Measurements from ENCODE around the gene NSMF. TPM values are rescaled to one million over a fixed set of nuclear protein-coding genes. Genes with fewer than 3 reads are reported as not detected.

Gene NSMF
- total and polyA plus RNA-seq, 2 experiments from 2014 or later: 73.0 to 107 TPM

DNA sequence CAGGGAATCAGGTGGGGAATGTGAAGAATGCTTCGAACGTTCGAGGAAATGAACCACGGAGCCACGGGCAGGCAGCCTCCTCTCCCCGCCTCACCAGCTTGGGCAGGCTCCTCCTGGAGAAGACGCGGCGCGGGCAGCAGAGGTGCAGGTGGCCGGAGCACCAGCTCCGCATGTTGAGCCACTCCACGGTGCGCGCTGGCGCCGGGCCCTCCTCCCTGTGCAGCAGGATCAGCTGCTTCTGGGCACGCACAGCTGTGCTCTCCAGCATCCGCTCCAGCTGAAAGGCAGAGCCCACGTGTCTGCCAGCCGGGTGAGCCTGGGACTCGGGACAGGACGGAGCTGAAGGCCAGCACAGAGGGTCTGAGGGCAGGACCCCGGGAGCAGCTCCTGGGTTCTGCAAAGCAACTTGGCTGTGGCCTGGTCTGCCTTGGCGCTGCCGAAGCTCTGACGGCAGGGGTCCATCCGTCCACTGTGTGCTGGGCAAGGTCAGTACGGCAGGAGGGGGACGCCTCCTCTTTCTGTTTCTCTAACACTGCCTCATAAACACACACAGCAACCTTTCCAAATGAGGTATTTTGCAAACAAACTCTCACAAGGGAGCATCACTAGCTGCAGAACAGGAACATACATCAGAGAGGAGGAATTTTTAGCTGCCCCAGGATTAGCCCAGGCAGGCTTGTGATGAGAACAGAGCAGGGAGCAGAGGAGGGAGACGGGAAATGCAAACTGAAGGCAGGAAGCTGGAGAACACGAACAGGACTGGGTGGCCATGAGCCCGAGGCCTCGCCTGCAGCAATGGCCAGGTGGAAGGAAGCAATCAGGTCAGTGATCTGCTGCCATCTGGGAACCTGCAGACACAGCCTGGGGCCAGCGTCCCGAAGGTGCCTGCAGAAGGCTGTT lies 20.1 kb upstream of the NSMF start:
- Histone ChIP-seq H3K27me3 (no peaks in the 10 kb centered on the region), H3K4me1 (ENCODE audit: low read depth) (no peaks in the 10 kb centered on the region), H3K27ac (no peak overlapping the region), H3K9me3 (ENCODE audit: low read depth) (no peaks in the 10 kb centered on the region), H3K36me3 (no peaks in the 10 kb centered on the region), H3K4me3 (no peak overlapping the region)
- TF ChIP-seq CTCF (IDR thresholded peaks at IDR 0.05; ENCODE audit: low read depth, low read length): no peak
- no peak for DNase-seq (ENCODE audit: low read depth in 1 of 2, low spot score in 1 of 2)

DNA sequence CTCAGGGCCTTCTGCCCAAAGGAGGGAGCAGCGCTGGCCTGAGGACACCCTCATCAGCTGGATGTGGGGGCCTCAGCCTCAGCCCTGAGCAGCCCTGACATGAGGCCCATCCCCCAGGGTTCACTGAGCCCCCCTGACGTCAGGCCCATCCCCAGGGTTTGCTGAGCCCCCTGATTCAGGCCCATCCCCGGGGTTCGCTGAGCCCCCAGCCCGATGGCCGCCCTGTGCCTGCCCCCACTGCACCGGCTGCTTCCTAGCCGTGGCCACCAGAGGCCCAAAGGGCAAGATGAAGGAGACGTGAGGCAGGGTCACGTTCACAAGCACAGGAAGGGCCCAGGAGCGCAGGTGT lies 19.5 kb upstream of the NSMF start:
- no peaks in the 10 kb centered on the region for H3K9me3 ChIP-seq (ENCODE audit: low read depth)
- TF ChIP-seq CTCF (IDR thresholded peaks at IDR 0.05; ENCODE audit: low read depth, low read length): no peak
- H3K27ac ChIP-seq: no peak overlapping the region
- no peak overlapping the region for H3K4me3 ChIP-seq
- no peaks in the 10 kb centered on the region for H3K36me3 ChIP-seq
- DNase-seq (ENCODE audit: low read depth in 1 of 2, low spot score in 1 of 2): no peak
- no peaks in the 10 kb centered on the region for H3K4me1 ChIP-seq (ENCODE audit: low read depth)
- no peaks in the 10 kb centered on the region for H3K27me3 ChIP-seq

DNA sequence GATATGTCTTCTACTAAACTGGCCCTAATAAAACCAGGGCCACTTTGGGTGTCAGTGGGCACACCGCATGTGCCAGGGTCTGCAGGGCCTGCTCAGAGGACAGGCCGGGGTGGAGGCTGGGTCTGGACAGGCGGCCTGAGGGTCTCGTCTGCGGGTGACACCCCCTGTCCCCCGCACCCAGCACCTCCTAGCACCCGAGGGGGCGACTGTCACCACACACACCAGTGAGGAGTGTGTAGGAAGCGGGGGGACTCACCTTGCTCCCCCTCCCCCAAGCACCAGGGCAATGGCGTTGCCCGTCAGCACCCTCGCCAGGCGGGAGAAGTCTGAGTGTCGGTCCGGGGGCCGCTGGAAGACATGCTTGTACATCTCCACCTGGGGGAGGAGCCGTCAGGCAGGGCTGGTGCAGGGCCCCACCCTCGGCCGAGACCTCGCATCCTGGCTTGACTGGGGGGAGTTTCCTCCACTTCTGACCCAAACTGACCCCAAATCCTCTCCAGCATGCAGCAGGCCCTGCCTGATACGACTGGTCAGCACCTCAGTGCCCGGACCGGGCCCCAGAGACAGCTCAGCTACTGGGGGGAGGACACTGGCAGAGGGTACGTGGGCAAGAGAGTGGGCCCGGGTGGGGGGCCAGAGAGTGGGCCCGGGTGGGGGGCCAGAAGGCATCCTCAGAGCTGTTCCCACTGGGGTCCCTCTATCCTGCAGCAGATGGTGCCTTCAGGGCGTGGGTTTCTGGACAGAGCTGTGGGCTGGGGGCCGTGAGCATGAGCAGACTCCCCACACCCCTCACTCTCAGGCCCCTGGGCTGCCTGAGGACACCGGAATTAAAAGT lies 18.9 kb upstream of the NSMF start:
- no peaks in the 10 kb centered on the region for H3K27me3 ChIP-seq
- no peak overlapping the region for H3K4me3 ChIP-seq
- H3K9me3 ChIP-seq (ENCODE audit: low read depth): no peaks in the 10 kb centered on the region
- TF ChIP-seq CTCF (IDR thresholded peaks at IDR 0.05; ENCODE audit: low read depth, low read length): no peak
- H3K27ac ChIP-seq: no peak overlapping the region
- no peaks in the 10 kb centered on the region for H3K4me1 ChIP-seq (ENCODE audit: low read depth)
- no peak for DNase-seq (ENCODE audit: low read depth in 1 of 2, low spot score in 1 of 2)
- no peaks in the 10 kb centered on the region for H3K36me3 ChIP-seq

GRCh38 chr9:137476856-137477255 lies 17.7 kb upstream of the NSMF start:
- Histone ChIP-seq H3K27me3 (no peaks in the 10 kb centered on the region), H3K9me3 (ENCODE audit: low read depth) (no peaks in the 10 kb centered on the region), H3K36me3 (no peaks in the 10 kb centered on the region), H3K27ac (no peak overlapping the region), H3K4me3 (no peak overlapping the region), H3K4me1 (ENCODE audit: low read depth) (no peaks in the 10 kb centered on the region)
- no peak for TF ChIP-seq CTCF (IDR thresholded peaks at IDR 0.05; ENCODE audit: low read depth, low read length)
- no peak for DNase-seq (ENCODE audit: low read depth in 1 of 2, low spot score in 1 of 2)

GRCh38 chr9:137475666-137476065 lies 16.5 kb upstream of the NSMF start:
- no peak for DNase-seq (ENCODE audit: low read depth in 1 of 2, low spot score in 1 of 2)
- no peaks in the 10 kb centered on the region for H3K9me3 ChIP-seq (ENCODE audit: low read depth)
- no peaks in the 10 kb centered on the region for H3K4me1 ChIP-seq (ENCODE audit: low read depth)
- H3K36me3 ChIP-seq: no peaks in the 10 kb centered on the region
- no peak overlapping the region for H3K27ac ChIP-seq
- no peak for TF ChIP-seq CTCF (IDR thresholded peaks at IDR 0.05; ENCODE audit: low read depth, low read length)
- H3K4me3 ChIP-seq: no peak overlapping the region
- H3K27me3 ChIP-seq: no peaks in the 10 kb centered on the region
